HG02938 (cell line): ENCODE data around the gene KRTAP10-2.

Experiments used
- ATAC-seq: cut with Tn5 transposase; IDR thresholded peaks from one replicate; pipeline ENCODE4 v1.9.1; 2021; ENCODE audit warnings: mild to moderate bottlenecking, moderate library complexity; ENCODE audit not compliant: unreplicated experiment

The KRTAP10-2 gene

DNA sequence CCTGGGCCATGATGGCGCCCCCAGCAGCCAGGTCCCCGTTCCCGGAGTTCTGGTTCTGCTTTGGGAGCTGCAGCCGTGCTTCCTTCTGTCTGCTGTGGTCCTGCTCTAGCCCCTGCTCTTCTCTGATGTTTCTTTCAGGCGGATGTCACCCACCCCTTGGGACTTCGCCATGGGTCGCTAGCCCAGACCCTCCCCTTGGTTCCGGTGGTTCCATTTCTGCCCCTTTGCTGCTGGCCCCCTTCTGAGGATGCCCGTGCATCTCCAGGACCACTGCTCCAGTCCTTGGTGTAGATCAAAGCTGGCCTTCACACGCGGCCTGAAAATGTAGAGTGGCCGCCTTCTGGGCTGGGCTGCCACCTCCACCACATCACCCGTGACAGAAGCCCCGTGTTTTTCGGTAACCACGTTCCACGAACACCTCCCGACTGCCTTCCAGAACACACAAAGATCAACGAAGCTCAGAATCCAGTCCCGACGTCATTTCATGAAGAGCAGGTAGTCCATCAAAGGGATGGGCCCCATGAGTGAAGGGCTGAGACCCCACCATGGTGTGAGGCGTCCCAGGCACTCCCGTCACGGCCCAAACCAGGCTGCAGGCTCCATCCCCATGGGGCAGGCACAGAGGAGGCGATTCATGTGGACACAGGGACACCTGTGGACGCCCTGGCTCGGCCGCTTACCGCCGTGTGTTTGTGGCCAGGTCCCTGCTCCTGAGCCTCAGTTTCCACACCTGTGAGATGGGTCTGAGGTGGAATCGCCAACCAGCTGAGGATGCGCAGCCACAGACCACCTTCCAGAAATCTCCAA, 35.7 kb downstream of the KRTAP10-2 start:
- ATAC-seq: no peak

- no peak for ATAC-seq
These were observed 36.5 kb downstream of the KRTAP10-2 start for GRCh38 chr21:44514746-44515358.

GRCh38 chr21:44514218-44514520, 37.1 kb downstream of the KRTAP10-2 start:
- ATAC-seq: no peak

DNA sequence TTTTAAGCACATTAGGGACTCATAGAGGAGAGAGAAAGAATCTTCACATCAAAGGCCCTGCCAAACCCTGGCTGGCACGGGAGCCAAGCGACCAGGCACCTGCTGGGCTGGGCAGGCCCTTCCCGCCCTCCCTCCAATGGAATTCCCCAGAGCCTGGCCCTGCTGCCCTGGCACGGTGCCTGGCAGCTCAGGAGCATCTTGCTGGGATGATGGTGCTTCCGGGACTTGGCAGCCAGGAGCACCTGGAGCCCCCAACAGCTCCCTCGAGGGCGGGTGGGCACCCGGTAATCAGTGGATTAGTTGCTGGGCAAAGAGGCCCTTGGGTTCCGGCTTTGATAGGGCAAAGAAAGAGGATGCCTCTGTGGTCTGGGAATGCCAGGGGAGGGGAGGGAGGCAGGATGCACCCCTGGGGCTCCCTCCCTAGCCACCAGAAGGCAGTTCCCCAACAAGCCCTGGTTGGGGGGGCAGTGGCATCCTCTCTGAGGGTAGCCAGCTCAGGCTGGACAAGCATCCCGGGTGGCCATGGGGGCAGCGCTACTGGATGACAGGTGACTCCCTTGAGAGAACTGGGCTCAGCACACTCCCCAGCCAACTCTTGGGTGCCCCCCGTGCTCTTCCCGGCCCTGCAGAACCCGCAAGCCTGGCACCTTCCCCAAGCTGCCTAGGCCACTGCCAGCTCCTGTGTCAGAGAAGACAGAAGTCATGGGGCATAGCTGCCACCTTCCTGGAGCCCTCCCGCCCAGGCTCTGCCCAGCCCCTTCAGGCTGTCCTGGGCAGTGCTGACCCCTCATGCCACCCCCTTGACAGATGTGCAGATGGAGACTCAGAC, 37.7 kb downstream of the KRTAP10-2 start:
- ATAC-seq: no peak

GRCh38 chr21:44512496-44513388, 38.6 kb downstream of the KRTAP10-2 start:
- ATAC-seq: no peak

- ATAC-seq: no peak
These were observed 39.4 kb downstream of the KRTAP10-2 start for GRCh38 chr21:44511938-44512275.

- no peak for ATAC-seq
These were observed 39.9 kb downstream of the KRTAP10-2 start for GRCh38 chr21:44511219-44511937.

DNA sequence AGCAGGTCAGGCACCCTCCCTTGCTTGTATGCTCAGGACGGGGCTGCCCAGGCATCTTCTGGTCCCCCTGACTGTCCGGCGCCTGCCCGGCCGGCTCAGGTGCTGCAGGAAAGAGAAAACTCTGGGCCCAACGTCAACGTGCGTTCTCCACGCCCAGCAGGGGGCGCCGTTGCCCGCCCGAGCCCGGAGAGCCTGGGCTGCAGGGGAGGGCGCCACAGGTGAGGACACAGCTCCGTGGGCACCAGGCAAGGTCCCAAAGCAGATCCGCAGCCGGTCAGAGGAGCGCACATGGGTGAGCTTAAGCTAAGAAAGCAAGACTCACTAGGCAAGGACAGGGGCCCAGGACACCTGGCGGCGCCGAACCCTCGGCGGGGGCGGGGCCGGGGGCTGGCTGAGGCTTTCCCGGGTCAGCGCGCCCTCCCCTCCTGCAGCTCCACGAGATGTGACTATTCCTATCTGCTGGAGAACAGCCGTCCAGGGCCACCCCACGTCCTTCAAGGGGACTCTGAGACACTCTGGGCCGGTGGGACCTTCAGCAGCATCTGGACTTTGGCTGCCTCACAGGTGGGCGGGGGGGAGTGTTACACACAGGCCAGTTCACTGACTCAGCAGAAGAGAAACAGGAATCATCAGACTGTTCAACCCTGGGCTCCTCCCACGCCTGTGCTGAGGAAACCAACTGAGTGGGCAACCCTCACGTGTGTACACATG, 40.6 kb downstream of the KRTAP10-2 start:
- ATAC-seq: no peak

DNA sequence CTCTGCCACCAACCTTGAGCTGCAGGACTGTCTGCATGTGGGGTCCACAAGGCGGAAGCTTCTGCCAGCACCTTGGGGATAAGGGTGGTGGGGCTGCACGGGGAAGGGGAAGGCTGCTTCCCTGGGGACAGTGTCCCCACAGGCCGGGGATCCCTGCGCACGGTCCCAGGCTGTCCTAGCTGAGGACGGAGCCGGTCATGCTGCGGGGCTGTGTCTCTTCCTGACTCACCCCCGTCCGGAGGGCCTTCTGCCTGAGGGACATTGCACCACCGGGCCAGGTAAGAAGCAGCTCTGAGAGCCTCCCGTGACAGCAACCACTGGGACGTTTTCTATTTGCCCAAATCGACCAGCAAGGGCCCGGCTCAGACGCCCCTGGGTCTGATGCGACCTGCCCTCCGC, 41.2 kb downstream of the KRTAP10-2 start:
- no peak for ATAC-seq

- ATAC-seq: no peak
These were observed 41.8 kb downstream of the KRTAP10-2 start for GRCh38 chr21:44509539-44509938.

GRCh38 chr21:44508711-44509445, 42.4 kb downstream of the KRTAP10-2 start:
- ATAC-seq: no peak

GRCh38 chr21:44508426-44508710, 42.9 kb downstream of the KRTAP10-2 start:
- ATAC-seq: no peak

DNA sequence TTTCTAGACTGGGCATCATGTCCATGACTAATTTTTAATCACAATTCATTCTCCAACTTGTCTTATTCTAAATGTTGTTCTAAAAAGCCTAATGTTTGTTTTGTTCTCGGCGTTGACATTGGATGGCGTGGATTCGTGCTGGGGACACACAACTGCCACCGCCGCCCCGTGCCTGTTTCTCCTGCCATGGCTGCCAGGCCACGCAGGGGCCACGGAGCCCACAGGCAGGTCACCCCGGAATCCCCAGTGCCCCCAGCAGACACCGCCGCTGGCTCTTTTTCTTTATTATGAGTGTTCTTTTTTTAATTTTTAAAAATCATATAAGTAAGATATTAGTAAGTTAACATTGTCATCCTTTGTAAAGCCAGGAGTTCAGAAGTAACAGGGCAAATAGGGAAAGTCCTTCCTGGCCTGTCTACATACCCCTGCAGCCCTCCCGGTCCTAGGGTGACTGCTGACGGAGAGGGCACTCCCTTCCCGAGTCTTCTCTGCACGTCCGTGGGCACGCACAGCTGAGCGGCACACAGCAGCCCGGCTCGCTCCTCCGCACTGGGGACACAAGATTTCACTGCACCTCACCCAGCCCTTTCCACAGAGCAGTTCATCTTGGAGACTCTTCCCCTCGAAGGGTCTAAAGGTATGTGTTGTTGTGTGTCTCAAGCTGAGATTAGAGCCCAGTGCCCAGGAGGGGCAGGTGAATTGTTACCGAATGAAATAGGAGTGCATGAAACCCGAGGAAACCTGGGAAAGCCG, 43.5 kb downstream of the KRTAP10-2 start:
- ATAC-seq: no peak

- ATAC-seq: no peak
These were observed 44.7 kb downstream of the KRTAP10-2 start for GRCh38 chr21:44506279-44507255.

- no peak for ATAC-seq
These were observed 45.5 kb downstream of the KRTAP10-2 start for GRCh38 chr21:44505673-44506278.

DNA sequence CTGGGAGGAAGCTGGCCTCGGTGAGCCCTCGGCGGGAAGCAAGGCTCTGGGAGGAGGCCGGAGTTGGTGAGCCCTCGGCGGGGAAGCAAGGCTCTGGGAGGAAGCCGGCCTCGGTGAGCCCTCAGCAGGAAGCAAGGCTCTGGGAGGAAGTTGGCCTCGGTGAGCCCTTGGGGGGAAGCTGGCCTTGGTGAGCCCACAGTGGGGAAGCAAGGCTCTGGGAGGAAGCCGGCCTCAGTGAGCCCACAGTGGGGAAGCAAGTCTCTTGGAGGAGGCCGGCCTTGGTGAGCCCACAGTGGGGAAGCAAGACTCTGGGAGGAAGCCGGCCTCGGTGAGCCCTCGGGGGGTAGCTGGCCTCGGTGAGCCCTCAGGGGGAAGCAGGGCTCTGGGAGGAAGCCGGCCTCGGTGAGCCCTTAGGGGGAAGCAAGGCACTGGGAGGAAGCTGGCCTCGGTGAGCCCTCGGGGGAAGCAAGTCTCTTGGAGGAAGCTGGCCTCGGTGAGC, 47.4 kb downstream of the KRTAP10-2 start:
- no peak for ATAC-seq
